TTC549 (cell line): ENCODE data around the gene STARD8.
"Not testable (repeated sequence)": the region's sequence is repeated elsewhere in the genome, so short reads cannot be mapped to it uniquely, and the experiment has no call there.

Experiments
- FAIRE-seq: peaks from 2 replicates; lab custom pipeline; 2012; peaks lifted over from hg19 to GRCh38; lab: Jason Lieb, UNC

The STARD8 gene

DNA sequence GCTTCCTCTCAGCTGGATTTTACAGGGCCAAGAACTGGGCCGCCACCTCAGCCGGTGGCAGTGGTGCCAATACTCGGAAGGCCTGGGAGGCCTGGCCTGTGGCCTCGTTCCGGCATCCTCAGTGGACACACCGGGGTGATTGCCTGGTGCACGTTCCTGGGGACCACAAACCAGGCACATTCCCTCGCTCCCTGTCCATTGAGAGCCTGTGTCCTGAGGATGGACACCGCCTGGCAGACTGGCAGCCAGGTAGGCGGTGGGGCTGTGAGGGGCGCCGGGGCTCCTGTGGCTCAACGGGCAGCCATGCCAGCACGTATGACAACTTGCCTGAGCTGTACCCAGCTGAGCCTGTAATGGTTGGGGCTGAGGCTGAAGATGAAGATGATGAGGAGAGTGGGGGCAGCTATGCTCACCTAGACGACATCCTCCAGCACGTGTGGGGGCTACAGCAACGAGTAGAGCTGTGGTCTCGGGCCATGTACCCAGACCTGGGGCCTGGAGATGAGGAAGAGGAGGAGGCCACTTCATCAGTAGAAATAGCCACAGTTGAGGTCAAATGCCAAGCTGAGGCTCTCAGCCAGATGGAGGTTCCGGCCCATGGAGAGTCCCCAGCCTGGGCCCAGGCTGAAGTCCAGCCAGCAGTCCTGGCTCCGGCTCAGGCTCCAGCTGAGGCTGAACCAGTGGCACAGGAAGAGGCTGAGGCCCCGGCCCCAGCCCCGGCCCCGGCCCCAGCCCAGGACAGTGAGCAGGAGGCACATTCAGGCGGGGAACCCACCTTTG lies 70.4 kb downstream of the STARD8 start:
- no peak for FAIRE-seq

DNA sequence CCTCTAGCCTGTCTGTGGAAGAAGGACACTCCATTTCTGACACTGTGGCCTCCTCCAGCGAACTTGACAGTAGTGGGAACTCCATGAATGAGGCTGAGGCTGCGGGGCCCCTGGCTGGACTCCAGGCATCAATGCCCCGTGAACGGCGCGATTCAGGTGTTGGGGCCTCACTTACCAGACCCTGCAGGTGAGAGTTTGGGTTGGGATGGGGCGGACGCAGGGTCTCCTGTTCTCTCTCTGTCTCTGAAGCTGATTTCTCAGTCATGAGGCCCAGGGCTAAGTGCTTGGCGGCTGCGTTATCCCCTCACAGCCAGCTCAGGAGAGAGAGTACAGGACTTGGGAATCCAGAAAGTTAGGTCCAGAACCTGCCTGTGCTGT lies 71.0 kb downstream of the STARD8 start:
- no peak for FAIRE-seq

DNA sequence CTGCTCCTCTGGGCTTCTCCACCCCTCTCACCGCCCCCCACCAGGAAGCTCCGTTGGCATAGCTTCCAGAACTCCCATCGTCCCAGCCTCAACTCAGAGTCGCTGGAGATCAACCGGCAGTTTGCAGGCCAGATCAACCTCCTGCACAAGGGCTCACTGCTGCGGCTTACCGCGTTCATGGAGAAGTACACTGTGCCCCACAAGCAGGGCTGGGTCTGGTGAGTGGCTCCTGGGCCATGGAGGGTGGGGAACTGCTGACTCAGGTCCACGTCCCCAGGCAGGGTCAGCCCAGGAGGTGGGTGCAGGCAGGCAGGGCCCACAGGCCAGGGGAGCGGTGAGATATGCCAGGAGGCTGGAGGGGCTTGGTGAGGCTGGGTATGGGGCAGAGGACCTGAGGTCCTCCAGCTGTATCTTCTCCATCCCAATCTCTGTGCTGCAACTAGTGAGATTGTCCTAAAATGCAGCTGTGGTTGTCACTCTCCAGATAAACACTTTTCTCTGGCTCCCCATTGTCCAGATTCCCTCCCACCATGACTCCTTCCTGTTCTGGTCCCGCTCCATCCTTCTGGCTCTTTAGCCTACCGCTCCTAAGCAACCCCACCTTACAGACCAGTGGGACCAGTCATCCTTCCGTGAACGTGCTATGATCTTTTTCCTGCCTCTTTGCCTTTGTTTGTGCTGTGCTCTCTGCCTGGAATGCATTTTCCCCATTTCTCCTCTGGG lies 71.9 kb downstream of the STARD8 start:
- FAIRE-seq, result no peak

- FAIRE-seq, result no peak
These were observed 72.6 kb downstream of the STARD8 start for GRCh38 chrX:68719904-68720614.

- no peak for FAIRE-seq
These were observed 73.4 kb downstream of the STARD8 start for GRCh38 chrX:68720851-68721250.

- no peak for FAIRE-seq
These were observed 74.1 kb downstream of the STARD8 start for GRCh38 chrX:68721546-68721945.

DNA sequence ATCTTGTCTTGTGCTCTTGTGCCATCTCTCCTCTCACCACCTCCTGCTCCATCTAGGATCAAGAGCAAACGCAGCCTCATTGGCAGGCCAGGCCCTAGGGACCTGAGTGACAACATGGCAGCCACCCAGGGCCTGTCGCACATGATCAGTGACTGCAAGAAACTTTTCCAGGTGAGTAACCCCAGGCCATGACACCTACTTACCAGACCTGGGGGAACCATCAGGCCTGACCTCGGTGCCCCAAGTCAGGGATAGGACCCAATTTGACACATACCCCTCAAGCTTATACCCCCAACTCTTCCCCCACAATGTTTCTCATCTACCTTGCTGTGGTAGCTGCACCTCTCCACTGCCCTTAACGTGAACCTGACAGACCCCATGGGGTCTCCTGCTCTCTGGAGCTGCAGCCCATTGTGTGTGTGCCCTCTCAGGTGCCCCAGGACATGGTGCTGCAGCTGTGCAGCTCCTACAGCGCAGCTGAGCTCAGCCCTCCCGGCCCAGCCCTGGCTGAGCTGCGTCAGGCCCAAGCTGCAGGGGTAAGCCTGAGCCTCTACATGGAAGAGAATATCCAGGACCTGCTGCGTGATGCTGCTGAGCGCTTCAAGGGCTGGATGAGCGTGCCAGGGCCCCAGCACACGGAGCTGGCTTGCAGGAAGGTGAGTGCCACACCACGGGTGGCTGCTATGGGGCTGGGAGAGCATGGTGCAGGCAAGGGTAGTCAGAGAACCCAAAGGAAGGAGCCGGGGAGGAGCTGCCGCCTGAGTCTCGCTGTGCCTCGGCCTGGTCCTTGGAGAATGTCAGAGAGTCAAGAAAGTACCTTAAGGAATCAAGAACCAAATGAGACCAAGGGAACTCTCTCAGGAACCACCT lies 74.8 kb downstream of the STARD8 start:
- no peak for FAIRE-seq

- FAIRE-seq, result no peak
These were observed 76.2 kb downstream of the STARD8 start for GRCh38 chrX:68723491-68724155.

GRCh38 chrX:68724531-68725020 lies 77.1 kb downstream of the STARD8 start:
- FAIRE-seq, result no peak

DNA sequence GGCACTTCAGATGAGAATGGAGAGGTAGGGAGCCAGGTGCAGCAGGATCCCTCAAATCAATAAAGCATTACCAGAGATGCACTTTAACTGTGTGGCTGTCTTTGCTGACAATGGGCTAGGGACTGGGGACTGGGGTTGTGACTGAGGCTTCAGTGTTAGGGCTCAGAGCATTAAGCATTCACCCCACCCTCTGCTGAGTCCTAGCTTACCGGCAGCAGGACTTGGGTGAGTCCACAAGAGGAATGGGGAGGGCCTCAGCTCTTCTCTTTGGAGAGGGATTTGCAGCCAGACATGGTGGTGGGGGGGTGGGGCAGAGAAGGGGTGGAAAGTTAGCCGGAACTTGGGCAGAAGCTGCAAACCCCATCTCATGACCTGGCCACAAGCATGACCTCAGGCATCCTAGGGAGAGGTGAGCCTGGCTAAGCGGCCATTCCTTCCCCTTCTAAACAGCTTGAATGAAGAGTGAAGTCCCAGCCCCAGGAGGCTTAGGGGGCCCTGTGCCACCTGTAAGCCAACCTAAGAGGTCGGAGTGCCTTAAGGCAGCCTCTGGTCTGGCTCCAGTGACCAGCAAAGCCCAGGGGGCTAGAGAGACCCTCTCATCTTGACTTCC lies 78.4 kb downstream of the STARD8 start:
- no peak for FAIRE-seq

- no peak for FAIRE-seq
These were observed 78.9 kb downstream of the STARD8 start for GRCh38 chrX:68726366-68726765.

GRCh38 chrX:68727696-68728095 lies 80.2 kb downstream of the STARD8 start:
- FAIRE-seq, result no peak

DNA sequence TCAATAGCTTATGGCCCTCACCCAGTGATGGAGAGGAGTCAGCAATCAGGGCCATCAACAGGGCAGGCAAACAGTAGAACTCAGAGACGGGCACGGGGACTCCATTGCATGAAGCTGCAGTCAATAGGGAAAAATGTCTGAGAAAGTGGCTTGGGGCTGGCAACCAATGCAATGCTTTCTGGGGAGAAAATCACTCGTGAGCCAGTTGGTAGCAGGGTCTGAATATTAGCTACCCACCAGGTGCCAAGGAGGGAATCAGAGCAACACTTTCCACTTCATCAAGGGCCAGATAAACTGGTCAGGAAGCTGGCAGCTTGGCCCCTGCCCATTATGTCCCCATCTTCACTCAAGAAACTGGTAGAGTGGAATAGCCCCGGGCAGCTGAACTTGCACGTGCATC lies 80.7 kb downstream of the STARD8 start:
- FAIRE-seq, result no peak

DNA sequence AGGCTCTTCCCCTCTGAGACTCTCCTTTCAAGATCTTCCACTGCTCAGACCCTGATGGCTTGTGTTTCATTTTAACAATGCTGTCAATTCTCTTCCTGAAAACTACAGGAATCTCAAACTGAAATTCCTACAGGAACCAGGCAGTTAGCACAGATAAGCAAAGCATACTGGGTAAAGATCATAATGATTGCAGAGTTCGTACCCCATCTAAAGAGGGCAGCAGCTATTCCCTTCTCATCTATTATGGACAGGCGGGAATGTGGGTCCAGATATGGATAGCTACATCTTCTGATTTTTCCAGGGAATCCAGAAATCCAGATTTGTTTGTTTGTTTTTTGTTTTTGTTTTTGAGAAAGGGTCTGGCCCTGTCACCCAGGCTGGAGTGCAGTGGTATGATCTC lies 83.8 kb downstream of the STARD8 start:
- no peak for FAIRE-seq

- no peak for FAIRE-seq
These were observed 85.5 kb downstream of the STARD8 start for GRCh38 chrX:68732906-68733493.

DNA sequence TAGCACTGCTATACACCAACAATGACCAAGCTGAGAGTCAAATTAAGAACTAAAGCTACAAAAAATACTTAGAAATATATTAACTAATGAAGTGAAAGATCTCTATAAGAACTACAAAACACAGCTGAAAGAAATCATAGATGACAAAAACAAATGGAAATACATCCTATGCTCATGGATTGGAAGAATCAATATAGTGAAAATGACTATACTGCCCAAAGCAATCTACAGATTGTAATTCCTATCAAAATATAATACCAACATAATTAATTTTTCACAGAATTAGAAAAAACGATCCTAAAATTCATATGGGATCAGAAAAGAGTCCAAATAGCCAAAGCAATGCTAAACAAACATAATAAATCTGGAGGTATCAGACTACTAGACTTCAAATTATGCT lies 87.8 kb downstream of the STARD8 start:
- FAIRE-seq, result no peak

GRCh38 chrX:68741864-68742263 lies 94.4 kb downstream of the STARD8 start:
- not testable (repeated sequence) for FAIRE-seq

- FAIRE-seq, result no peak
These were observed 96.3 kb downstream of the STARD8 start for GRCh38 chrX:68743754-68744153.

- FAIRE-seq, result no peak
These were observed 99.5 kb downstream of the STARD8 start for GRCh38 chrX:68746988-68747387.

DNA sequence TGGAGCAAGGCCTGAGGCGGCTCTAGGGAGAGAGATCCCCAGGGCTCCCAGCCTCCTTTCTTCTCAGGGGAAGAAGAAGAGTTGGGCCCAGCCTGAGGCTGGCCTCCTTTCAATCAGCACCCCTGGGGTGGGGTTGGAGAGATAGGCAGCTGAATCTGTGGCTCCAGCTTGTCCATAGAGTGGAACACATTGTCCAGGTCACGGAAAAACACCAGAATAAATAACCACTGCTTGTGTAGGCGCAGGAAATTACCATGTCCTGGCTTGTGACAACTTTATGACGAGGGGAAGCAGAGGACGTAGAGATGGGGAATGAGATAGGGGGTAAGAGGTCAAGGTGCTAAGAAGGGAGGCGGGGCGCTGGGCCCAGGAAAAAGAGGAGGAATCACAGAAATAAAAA lies 100.6 kb downstream of the STARD8 start:
- no peak for FAIRE-seq

DNA sequence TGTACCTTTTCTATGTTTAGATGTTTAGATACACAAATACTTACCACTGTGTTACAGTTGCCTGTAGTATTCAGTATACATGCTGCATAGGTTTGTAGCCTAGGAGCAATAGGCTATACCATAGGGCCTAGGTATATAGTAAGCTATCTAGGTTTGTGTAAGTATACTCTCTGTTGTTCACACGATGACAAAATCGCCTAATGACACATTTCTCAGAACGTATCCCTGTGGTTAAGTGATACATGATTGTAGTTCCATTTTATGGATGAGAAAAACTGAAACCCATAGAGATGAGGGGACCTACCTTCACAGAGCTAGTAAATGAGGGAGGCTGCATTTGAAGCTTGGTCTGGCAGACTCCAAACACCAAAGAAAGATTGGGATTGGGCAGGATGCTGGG lies 102.0 kb downstream of the STARD8 start:
- no peak for FAIRE-seq
